HG03025 (cell line): Measurements from ENCODE around the gene AKR1C8.
"Not testable (repeated sequence)": the region's sequence is repeated elsewhere in the genome, so short reads cannot be mapped to it uniquely, and the experiment has no call there.

Source experiments
- ATAC-seq: cut with Tn5 transposase; IDR thresholded peaks from one replicate; pipeline ENCODE4 v1.9.1; 2021; ENCODE audit warnings: mild to moderate bottlenecking, moderate library complexity; ENCODE audit not compliant: unreplicated experiment, low FRiP score

AKR1C8 gene

DNA sequence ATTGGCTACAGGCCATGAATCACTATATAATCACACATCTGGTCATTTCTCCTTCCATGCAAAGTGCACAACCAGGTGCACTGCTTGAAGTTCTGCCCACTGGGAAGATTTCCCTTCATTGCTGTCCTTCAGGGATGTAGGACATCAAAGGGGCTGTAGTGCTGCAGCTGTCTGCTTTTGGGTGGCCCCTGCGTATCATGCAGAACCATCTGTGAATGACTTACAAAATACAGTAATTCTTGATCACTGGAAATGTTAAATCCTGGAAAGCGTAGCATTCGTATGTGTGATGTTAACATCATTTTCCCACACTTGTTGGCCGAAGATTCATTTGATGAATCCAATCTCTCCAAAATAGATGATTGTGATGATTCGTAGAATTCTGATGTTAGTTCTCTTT is 68.3 kb downstream of the AKR1C8 start:
- no peak for ATAC-seq

DNA sequence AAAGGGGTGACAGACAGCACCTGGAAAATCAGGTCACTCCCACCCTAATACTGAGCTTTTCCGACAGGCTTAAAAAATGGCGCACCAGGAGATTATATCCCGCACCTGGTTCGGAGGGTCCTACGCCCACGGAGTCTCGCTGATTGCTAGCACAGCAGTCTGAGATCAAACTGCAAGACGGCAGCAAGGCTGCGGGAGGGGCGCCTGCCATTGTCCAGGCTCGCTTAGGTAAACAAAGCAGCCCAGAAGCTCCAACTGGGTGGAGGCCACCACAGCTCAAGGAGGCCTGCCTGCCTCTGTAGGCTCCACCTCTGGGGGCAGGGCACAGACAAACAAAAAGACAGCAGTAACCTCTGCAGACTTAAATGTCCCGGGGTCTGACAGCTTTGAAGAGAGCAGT is 75.1 kb downstream of the AKR1C8 start:
- ATAC-seq, result not testable (repeated sequence)

DNA sequence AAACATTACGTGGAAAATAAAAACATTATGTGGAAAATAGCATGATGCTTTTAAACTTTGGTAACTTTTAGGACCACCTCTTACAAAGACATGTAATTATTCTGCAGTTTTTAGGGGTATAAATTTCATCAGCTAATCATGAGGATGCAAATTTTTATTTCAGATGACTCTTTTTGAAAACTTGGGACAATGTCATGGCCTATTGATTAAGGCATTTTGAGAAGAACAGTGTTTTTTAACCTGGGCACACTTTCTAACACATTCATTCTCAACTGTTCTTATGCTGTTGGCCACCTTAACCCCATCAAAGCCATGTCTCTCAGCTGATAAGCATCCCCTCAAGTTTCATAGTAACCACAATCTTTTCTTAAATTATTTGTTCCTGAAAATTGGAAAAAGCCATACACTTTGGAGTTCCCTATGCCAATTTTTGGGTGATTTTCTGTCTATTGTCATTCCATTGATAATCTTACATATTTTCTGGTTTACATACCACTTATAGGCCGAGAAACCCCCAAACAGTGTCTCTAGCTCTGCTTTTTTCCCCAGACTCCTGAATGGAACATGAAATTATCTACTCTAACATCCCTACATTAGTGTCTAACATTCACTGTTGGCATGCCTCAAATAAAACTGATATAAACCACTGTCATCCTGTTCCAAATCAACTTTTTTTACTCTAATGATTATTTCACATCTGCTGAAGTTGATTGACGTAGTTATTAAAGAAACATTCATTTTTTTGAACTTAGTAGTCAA is 76.1 kb downstream of the AKR1C8 start:
- ATAC-seq, result no peak

DNA sequence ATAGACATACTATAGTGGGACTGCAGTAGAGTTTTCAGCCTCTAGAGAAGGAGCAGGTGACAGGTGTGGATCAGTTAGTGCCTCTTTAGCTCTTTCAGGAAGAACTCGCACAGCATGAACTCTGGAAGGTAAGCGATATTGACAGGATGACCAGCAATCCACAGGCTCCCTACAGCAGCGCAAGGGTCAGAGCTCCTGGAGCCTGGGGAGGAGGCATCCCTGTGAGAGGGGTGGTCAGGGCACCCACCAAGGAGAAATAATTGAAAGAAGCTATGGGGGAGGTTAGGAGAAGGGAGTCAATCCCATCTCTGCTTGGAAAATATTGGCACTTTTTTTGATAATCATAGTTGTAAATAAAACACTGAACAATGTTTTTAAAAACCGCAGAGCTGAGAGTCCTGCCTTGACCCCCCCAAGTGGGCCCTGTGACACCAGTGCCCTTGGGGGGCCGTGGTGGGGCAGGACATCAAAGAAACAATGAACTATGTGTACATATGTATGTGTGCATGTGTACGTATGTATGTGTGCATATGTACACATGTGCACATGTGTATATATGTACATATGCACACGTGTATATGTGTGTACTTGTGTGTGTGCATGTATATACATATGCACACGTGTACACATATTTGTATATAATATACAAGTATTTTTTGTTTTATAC is 77.0 kb downstream of the AKR1C8 start:
- ATAC-seq, result no peak

DNA sequence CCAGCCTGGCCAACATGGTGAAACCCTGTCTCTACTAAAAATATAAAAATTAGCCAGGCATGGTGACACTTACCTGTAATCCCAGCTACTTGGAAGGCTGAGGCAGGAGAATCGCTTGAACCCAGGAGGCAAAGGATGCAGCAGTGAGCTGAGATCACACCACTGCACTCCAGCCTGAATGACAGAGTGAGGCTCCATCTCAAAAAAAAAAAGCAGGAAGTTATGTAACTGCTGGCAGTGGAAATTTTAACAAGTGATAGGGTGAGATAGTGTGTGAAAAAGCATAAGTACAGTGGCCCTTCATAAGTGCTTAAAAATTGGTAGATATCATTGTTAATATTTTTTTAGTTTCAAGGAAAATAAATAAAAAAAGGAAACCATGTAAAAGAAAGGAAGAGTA is 78.4 kb downstream of the AKR1C8 start:
- ATAC-seq, result no peak

DNA sequence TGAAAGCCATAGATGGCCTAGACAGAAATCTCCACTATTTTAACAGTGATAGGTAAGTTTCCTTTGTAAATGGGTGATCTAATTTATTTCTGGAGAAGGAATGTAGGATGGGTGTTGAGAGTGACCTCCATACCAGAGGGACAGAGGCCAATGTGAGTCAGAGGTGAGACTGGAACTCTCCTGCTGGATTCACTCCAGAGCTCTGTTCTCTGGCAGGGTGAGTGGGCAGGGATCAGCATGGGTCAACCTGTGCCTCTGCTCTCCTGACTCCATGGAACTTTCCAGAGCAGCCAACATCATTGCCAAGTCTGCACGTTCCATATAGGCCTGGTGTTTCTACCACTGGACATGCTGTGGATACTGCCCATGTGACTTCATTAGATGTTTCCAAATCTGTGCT is 79.3 kb downstream of the AKR1C8 start:
- no peak for ATAC-seq
